H54 (cell line): ENCODE data around the gene ZBTB44.

Experiments
- DNase-seq: peaks from one replicate; pipeline ENCODE4 v3.0.0; 2011; ENCODE audit warnings: low spot score, mixed read lengths; ENCODE audit not compliant: insufficient read length
- FAIRE-seq: peaks from 3 replicates; lab custom pipeline; 2011; peaks lifted over from hg19 to GRCh38; lab: Jason Lieb, UNC
- POLR2A ChIP-seq: IDR thresholded peaks from 2 replicates; pipeline ENCODE4 v1.6.1; 2011; ENCODE audit warnings: low read depth, mild to moderate bottlenecking, low read length

The ZBTB44 gene

DNA sequence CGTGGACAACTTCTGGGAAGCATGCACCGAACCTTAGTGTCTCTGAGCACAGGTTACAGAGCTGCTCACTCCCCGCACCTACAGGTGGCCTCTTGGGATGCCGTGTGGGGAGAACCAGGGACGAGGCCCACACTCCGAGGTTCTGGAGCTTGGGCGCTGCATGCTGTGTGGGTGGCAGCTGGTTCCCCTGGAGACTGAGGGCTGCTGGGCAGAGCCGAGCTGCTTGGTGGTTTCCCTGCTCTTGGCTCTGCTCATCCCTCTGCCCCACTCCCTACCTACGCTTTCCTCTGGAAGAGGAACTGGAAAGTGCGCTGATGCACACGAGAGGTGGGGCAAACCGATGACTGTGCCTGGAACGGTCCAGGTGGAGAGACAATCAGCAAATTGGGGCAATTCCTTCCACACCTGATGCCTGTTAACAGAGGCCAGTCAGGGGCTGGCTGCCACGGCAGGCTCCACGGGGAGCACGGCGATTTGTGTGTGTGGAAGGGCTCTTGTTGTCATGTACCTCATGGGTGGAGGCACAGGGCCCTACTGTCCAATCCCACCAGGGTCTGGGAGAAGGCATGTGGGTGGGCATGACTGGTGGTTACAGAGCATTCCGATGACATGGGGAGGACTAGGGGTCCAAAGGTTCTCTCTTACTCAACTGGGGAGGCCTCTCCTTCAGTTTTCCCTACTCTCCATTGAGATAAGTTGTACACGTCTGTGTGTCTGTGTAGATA lies 94.2 kb downstream of the ZBTB44 start:
- DNase-seq (no peak), FAIRE-seq (no peak)
- no peak for TF ChIP-seq POLR2A

DNA sequence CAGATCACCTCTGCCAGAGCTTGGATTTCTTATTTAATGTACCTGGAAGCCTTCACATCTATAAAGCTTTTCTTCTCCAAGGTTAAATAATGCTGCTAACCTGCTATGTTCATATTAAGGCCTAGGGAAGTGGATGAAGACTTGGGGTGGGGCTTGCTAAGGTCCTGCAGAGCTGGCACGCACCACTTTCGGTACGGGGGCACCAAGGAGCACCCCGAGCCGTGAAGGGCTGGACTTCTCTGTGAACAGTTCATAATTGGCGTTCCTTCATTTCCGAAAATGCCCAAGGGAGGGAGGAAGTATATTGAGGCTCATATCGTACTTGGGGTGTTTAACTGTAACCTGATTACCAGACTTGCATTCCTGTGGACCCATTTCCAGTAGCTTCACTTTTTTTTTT lies 95.6 kb downstream of the ZBTB44 start:
- no peak for TF ChIP-seq POLR2A
- no peak for FAIRE-seq

GRCh38 chr11:130218501-130219070 lies 96.1 kb downstream of the ZBTB44 start:
- FAIRE-seq (no peak), DNase-seq (no peak)
- no peak for TF ChIP-seq POLR2A

More for the DNA sequence above, 95.6 kb downstream of the ZBTB44 start:
- no peak for DNase-seq

GRCh38 chr11:130217133-130218031 lies 97.3 kb downstream of the ZBTB44 start:
- DNase-seq, result no peak
- no peak for TF ChIP-seq POLR2A
- no peak for FAIRE-seq

DNA sequence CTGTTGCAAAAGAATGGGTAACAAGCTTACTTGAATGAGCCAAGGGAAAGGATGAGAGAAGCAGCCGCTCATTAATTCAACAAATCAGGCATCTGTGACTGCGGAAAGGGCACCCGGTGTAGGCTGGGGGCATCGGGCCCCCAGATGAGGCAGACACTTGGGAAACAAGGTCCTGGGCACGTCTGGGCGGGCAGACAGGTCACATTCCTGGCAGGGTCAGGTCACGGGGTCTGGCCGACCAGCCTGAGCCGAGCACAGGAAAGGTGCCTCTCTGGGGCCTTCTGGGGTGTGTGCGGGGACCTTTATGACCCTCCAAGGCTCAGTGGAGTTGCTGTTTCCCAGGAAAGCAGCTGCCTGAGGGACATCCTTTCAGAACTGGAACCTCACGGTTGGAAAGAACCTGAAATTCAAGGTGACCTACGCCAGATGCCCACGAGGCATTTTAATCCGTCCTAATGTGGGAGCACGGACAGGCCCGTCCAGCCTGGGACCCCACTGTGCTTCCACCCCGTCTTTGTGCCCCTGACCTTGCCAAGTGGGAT lies 98.1 kb downstream of the ZBTB44 start:
- TF ChIP-seq POLR2A, result no peak
- no peak for FAIRE-seq
- DNase-seq, result no peak

DNA sequence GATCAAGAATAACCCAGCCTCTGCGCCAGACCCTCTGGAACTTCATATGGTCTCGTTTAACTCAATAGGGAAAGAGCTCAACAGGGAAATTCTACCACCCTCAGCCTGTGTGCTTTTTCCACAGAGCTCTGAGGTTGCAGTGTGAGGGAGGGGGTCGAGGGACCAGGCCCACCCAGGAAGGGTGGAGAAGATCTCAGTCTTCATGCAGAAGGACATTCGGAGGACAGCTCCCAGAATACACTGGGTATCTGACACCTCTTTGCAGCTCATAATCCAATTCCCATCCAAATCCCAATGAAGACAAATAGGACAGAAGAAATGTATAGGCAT lies 98.5 kb downstream of the ZBTB44 start:
- FAIRE-seq, result no peak
- TF ChIP-seq POLR2A, result no peak
- DNase-seq, result no peak

- FAIRE-seq (no peak), DNase-seq (no peak)
- TF ChIP-seq POLR2A, result no peak
These were observed 99.0 kb downstream of the ZBTB44 start for GRCh38 chr11:130215531-130216220.

DNA sequence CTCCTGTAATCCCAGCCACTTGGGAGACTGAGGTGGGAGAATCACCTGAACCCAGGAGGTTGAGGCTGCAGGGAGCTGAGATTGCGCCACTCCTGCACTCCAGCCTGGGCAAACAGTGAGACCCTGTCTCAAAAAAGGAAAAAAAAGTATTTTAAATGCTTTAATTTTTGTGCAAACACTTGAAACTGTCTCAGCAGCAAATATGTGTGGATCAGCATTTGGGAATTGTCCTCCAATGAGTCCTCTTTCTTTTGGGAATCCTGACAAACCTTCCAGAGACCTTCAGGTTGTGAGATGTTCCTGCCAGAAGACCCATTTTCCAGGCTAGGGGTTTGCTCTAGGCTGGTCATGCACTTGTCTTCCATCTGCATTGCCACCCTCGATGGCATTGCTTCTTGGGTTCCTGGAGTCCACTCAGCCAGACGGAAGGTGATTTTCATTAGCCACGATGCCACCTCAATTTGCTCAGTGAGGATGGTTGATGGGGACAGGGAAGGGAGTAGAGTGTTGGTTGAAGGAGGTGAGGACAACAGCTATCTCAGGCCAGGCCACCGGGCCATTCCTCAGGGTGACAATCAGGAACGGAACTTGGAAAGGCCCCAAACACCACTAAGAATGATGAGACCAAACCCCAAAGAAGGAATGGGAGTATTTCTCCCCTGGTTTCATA lies 99.7 kb downstream of the ZBTB44 start:
- no peak for FAIRE-seq
- TF ChIP-seq POLR2A, result no peak
- no peak for DNase-seq

DNA sequence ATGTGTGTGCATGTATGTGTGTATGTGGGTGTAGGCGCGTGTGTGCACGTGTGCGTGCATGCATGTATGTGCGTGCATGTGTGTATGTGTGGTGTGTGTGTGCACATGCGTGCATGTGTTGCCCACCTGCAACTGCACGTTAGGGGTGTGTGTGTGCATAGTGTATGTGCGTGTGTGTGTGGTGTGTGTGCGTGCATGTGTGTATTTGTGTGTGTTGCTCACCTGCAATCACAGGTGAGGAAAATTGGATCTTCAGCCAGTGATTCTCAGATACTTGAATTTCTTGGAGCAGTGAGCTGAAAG lies 100.8 kb downstream of the ZBTB44 start:
- DNase-seq (no peak), FAIRE-seq (no peak)
- TF ChIP-seq POLR2A, result no peak

- no peak for TF ChIP-seq POLR2A
- DNase-seq (peak; percentile 51), FAIRE-seq (no peak)
These were observed 101.4 kb downstream of the ZBTB44 start for GRCh38 chr11:130213143-130213978.

GRCh38 chr11:130212431-130212961 lies 102.2 kb downstream of the ZBTB44 start:
- FAIRE-seq (no peak), DNase-seq (no peak)
- TF ChIP-seq POLR2A, result no peak

DNA sequence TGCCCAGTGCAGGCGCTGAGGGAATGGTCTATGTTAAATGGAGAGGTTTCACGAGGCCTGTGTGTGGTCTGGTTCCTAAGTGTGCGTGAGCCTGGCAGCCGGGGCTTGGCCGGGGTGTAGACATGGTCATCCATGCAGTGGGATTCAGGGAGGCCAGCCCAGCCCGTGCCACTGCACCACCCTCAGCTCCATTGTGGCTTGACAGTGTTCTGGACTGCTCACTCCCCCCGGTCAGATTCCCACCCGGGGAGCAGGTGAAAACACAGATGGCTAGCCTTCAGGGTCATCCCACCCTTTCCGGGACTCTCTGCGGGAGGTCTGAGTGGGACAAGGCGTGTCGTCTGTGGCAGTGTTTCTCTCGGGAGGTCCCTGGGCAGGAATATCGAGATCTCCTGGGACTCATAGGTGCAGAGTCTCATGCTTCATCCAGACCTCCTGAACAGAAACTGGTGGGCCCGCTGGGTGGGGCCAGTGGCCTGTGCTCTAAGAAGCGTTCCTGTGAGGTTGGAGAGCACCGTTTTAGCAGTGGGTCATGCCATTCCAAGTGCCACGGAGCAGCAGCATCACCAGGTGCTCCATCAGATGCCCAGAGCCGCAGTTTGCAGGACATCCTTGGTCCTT lies 102.8 kb downstream of the ZBTB44 start:
- FAIRE-seq (no peak), DNase-seq (no peak)
- no peak for TF ChIP-seq POLR2A

DNA sequence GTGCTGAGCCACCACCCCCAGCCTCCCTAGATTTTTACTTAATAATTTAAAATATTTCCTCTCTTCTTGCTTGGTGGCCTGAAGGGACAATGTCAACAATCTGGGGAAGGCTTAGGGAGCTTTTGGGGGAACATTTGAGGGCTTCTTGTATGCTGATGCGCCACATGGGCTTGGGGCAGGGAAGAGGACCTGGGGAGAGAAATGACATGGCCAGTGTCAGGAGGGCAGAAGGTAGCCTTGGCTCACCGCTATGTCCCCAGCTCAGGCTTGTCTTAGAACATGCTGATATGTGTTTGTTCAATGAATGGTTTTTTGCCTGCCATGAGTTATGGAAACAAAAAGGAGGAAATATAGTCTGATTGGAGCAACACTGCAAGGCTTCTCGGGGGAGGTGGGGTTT lies 103.6 kb downstream of the ZBTB44 start:
- DNase-seq (no peak), FAIRE-seq (no peak)
- TF ChIP-seq POLR2A, result no peak
